DMS53 treated with DMSO at 0.1 percent for 48 hours (cell line): Measurements from ENCODE around the gene FAM117A.
A peak's percentile ranks its signal among the peaks of the same experiment; 100 is the strongest.

ENCODE experiments used
- DNase-seq: peaks from one replicate; lab custom pipeline; 2025; ENCODE audit not compliant: unreplicated experiment; lab: John Stamatoyannopoulos, UW

The FAM117A gene, protein sequence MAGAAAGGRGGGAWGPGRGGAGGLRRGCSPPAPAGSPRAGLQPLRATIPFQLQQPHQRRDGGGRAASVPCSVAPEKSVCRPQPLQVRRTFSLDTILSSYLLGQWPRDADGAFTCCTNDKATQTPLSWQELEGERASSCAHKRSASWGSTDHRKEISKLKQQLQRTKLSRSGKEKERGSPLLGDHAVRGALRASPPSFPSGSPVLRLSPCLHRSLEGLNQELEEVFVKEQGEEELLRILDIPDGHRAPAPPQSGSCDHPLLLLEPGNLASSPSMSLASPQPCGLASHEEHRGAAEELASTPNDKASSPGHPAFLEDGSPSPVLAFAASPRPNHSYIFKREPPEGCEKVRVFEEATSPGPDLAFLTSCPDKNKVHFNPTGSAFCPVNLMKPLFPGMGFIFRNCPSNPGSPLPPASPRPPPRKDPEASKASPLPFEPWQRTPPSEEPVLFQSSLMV

DNA sequence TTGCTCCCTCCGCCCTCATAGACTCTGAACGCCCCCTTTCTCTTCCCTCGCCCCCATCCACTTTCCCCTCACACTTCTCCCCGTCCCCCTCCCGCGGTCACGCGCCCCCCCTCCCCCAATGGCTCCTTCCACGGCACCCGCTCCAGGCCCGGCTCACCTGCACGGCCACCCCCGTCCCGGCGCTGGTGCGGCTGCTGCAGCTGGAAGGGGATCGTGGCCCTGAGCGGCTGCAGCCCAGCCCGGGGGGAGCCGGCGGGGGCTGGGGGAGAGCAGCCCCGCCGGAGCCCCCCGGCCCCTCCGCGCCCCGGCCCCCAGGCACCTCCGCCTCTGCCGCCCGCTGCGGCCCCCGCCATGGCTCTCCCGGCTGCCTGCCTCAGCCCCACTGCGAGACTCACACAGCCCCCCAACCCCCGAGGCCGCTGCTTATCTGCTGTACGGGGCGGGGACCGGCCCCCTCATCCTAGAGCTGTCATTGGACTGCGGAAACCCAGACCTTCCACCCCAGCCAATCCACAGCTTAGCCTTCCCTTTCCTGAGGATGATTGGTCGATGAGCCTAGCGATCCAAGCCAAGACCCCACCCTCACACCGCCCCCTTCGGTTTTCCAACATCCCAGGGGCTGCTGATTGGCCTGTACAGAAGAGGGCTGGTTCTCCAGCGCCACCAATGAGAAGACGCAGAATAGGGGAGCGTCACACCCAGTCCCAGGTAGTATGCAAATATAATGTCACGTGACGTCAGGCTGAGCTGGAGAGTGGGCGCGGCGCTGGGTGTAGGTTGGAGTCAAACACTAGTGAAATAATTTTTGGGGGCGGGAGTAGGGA is at the start of gene FAM117A:
Gene FAM117A (minus strand): TSS at position 397 of the 824 bp plus-strand sequence. CDS start 44 bp downstream, at position 353.
- peak; percentile 99 for DNase-seq

DNA sequence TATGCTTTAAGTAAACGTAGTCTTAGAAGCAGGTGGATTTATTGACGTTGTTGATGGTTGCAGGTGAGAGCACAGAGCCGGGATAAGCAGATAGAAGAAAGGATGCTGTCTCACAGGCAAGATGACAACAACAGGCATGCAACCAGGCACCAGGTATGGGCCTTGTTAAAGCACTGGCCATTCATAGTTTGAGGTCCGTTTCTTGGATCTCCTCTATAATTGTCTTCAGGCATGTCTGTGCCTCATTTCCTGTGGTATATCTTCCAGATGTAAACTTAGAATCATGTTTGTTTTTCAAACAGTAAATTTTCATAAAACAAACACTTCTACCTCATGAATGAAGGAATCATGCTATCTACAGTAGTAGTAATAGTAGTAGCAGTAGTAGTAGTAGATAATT is 45.1 kb upstream of the FAM117A start:
- DNase-seq = no peak

DNA sequence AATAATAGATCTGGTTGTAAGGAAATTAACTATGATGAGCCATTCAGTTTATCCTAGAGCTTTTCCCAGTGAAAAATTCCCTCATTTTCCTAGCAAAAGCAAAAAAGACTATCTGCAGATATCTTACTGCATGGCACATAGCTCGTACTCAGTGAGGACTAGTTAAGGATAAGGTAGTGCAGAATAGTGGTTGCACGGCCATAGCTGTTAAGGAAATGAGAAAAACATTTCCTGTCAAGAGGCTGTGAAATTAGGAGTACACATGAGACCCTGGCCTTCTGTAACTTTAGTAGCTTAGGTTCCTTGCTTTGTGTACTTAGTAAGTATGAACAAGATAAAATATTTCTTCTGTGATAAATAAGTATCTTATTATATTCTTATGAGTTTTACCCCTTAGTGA is 34.8 kb upstream of the FAM117A start:
- no peak for DNase-seq

DNA sequence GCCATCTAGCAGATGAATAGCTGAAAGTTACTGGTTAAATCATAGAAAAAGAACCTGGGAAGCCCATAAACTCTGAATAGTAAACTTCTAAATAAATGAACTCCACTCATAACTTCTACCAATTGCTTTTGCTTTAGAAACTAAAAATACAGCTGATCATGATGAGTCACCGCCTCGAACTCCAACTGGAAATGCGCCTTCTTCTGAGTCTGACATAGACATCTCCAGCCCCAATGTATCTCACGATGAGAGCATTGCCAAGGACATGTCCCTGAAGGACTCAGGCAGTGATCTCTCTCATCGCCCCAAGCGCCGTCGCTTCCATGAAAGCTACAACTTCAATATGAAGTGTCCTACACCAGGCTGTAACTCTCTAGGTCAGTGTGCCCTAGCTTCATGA is 34.3 kb upstream of the FAM117A start:
- DNase-seq = no peak

DNA sequence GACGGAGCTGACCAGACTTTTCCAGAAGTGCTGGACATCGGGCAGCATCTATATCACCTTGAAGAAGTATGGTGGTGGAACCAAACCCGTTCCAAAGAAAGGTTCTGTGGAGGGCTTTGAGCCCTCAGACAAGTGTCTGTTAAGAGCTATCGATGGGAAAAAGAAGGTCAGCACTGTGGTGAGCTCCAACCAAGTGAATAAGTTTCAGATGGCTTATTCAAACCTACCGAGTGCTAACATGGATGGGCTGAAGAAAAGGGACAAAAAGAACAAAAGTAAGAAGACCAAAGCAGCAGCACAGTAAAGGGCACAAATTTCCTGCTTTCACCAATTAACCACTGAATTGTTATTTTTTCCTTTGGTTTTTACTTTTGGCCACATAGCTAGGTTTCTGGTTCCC is 31.4 kb upstream of the FAM117A start:
- DNase-seq = no peak

DNA sequence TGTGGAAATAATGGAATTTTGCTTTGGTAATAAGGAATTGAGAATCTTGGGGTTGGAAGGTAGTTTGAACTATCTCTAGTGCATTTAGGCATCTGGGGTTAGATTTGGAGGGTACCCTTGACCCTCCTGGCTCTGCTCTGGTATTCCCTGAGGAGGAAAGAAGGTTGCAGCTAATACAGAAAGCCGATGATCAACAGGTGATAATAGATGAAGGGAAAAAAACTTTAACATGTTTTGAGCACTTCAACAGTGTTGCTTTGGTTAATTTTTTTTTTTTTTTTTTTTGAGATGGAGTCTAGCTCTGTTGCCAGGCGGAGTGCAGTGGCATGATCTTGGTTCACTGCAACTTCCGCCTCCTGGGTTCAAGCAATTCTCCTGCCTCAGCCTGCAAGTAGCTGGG is 29.4 kb upstream of the FAM117A start:
- DNase-seq = no peak

DNA sequence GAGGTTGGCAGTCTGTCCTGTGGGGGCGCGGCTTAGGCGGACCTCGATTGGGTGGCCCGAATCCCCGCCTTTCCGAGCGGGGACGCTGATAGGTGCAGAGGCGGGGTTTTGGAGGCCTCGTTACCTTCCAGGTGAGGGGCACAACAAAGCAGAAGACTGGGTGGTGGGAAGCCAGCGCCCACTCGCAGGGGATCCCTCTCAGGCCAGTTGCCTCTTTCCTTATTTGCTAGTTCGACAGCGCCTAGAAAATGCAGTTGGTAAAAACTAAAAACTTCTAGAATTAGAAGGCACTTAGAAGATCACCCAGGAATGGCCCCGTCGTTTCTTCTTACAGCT is 25.3 kb upstream of the FAM117A start:
- no peak for DNase-seq

DNA sequence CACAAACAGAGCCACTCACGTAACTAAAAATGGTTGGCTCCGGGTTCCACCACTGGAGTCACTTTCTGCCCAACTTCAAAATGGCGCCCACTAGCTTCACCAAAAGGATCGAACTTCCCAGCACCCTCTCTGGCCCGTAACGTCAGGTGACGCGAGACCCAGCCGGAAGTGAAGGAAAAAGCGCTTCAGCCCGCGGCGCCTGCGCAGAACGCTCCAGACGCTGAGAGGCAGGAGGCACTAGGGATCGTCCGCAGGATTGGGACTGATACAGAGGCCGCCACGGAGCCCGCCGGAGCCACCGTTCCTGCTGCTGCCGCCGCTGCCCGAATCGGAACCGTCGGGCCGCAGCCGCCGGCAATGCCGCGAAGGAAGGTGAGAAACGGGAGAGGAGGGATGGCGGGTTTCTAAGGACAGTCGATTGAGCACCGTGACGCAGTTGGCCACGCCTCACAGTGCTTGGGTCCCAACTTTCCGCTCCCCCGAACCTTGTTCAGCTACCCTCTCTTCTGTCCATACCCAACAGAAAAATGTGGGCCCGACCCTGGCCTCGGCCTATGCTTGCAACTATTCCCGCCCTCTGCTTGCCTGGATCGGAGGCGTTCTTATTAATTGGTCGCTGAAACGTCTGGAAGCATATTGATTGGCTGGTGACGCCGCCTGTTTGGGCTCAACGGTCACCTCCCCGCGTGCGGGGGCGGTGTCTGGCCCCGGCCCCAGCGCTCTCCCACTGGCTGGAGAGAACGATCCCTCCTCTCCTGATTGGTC is 24.7 kb upstream of the FAM117A start, which contains the start of gene KAT7:
Gene KAT7 (plus strand): TSS at position 204 of the 765 bp plus-strand sequence. CDS start 154 bp downstream, at position 358.
- DNase-seq = peak; percentile 99

DNA sequence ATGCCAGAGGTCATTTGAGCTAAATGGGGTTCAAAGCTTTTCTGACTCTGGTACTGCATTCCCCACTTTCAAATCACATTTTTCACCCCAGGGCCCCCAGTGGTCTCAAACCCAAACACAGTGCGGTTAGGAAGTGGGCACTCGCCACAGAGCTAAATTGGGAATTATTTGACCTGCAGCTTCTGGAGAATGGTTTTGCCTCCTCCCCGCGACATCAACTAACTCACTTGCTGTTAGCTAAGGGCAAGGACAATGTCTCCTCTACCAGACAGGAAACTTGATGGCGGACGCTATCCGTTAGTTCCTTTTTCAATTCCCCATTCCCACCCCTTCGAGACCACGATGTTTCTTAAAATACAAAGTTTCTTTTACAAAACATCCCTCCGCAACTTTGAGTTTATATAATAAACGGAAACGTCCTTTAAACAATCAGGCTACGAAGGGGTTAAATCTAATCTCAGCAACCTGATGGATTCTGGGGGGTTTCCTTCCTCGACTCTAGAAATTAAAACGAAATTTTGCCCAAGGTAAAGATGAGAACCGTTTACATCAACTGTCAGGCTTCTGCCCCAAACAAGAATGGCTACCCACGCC is 24.1 kb upstream of the FAM117A start:
- no peak for DNase-seq

DNA sequence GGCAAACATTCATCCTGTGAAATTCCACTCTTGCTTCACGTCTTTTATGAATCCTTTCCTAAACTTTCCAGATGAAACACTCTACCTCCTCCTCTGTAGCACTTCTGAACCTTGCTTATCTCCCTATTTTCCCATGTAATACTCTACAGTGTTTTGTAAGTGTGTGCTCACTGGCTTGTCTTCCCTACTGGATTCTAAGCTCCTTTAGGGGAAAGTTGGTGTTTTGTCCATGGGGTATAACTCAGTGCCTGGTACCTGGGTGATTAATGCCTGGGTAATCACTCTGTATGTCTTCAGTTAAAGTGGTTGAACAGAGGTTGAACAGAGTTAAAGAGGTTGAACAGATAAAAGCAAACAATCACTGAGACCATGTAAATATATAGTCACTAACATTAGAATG is 20.7 kb upstream of the FAM117A start:
- DNase-seq = no peak

DNA sequence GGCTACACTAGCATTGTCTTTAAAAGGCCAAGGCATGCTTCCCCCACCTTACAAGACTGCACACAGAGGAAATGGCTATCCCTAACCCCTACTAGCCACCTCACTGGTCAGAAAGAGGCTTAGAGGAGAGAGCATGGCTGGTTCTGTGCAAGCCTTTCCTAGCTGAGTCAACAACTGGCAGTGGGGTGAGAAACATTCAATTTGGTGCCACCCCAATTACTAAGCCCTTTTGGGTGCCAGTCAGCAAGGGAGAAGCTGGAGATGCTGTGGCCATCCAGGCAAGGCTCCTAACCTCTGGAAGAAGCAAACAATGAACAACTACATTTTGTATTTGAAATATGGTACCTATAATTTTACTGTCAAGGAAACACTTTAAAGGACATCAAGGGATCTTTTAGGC is 19.9 kb upstream of the FAM117A start:
- no peak for DNase-seq

DNA sequence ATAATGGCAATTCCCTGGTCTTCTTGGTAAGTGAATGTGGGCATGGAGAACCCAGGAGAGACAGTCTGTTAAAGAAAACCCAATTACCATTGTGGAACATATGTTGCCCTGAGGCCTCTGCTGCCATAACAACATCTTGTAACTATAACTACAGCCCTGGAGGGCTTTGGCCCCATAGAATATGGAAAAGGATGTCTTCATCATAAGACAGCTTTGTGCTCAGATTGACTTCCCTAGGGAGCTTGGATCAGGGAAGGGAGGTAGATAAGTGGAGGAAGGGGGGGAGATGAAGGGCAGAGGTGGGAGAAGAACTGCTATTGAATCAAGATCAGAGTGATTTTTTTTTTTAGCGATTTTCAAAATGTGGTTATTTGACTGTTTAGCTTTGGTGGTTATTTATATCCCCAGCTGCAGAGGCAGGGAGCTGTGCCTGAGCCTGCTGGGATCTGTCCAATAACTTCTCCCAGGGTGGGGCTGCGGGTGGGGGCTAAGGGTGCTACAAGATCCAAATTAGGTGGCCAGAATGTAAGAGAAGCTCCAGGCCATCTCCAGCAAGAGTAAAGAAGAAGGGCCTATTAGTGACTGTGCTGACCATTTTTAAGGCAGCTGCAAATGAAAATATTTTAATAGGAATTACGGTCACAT is 19.3 kb upstream of the FAM117A start:
- DNase-seq = no peak

DNA sequence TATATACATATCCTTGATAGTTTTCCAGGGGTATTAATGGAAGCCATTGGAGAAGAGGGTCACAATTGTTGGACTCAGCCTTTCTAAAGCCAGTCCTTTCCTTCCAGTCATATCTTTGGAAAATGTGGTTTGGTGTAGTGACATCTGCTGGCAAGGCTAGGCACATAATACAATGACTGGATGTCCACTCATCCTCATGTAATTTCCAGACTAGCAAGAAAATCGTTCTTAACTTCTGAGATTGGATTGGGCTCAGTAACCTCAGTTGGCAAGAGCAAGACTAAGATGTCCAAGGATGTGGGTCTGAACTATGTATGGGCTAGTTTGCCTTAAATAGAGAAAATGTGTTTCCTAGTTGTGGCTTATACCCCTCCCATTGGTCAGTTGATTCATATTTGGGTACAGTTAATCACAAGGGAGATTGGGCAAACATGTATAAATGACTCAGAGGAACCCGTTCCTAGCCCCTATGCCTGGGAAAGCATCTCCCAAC is 15.9 kb upstream of the FAM117A start:
- DNase-seq = peak; percentile 28

DNA sequence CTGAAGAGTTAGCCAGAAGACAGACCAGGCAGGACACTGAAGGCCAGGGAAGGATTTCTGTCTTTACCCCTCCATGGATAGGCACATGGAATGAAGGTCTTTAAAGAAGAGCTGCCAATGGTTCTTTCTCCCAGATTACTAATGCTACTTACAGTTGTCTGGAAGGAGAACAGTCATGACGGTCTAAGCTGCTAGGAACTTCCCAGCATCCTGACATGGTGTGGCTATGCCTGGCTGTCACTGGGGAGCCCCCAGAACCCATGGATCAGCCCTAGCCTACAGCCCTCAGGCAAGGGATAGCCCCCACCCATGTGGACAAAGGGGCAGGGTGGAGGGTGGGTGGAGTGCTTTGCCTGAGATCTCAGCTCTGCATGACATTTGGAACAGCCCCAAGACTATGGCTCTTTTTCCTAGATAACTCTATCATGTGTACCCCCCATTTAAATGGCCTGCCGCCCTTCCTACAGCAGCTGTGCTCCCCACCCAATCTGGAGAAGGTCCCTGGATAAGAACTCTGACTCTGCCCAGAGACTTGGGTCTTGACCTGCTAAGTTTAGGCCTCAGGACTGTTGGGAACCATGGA is 15.3 kb upstream of the FAM117A start:
- DNase-seq = no peak

DNA sequence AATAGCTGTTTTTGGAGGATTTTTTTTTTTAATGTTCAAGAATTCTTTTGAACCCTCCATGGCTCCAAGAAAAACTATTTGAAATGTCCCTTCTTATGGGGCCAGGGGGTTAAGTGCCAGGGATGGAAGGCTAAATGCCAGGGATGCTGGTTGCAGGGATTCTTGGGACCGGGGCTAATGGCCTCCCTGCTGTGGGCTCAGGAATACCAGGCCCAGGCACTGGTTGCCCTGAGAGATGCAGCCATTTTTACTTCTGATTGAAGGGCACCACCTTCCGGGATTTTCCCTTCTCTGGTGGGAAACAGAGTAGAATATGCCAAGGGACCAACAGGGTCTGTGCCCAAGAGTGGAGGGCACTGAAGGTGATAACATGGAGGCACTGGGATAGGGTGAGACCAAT is 13.6 kb upstream of the FAM117A start:
- no peak for DNase-seq

DNA sequence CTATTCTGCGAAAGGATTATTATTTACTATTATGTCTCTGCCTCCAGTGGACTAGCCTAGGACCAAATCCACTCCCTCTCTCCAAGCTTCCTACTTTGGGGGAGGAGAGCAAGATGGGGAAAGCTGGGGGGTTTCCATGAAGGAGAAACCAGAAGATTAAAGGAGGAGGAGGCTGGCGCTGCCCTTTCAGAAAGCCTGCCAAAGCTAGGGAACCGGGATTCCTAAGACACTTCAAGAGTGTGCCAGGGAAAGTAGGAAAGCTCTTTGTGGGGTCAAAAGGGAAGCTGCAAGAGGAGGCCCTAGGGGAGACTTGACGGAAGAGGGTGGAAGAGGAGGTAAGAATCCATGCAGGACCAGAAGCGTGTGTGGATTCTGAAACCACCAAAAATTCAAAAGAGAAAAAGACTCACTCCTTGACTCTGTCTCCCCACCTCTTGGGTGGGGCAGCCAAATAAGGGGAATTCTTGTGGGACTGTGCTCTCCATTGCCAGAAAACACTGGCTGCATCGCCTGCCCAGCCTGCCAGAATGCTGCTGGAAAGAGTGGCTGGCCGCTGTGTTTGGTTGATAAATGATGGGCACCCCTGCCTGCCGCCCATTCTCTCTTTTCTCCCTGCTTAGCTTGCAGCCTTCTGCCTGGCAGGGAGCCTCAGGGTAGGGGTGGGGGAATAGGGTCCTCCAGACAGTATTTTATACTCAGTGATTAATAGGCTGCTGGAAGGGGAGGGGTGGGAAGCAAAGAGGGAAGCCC is 12.8 kb upstream of the FAM117A start:
- DNase-seq = no peak

DNA sequence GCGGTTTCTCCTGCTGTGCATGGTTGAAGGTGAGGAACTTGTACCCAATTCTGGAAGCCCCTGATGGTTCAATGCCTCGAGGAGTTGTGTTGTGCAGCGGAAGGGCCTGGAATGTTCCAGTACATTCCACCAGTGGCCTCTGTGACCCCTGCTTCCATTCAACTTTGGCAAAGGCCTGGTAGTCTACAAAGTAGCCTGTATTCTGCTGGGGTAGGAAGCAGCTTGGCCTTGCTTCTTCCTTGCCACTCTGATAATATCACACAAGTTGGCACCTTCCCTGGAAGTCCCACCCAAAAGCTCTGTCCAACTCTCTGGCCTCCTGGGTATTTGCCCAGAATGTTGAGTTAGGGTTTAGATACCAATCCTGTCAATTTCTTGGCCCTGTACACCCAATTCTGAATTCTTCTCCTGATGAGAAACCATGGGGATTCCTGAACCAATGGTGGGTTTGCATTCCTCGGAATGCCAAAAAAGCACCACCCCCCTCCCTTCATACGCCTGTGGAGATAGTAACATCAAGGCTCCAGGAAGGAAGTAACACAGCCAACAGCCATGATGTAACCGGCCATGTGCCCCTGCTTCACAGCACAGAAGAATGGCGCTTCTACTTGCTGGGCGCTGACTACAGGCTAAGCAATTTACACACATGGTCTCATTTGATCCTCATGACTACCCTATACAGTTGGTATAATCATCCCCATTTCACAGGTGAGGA is 11.8 kb upstream of the FAM117A start:
- DNase-seq = no peak

DNA sequence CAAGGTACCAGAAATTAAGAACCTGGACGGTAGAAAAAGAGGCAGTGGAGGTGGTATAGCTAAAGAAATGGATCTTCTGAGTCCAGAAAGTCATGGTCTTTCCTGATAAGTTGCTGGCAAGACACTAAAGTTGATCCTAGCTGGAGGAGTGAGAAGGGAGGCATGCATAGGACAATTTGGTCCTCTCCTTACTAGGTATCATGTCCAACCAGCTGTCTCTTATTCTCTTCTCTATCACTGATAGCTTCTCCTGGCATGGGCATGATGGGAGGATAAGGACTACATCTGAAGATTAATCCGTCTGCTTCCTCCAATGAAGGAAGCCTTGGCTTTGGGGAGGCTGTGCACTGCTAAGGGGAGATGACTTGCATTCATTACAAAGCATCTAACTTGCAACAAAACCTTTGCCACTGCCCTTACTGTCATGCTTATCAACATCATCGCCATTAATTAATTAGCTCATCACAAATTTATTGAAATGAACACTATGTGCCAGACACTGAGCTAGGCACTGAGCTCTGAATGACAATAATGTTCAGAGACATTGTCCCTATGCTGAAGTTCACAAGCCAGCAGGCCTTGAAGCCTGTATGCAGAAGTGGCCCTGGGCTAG is 3.1 kb upstream of the FAM117A start:
- no peak for DNase-seq
